Esophagus squamous epithelium (tissue), 5 donors: ENCODE data around the gene SLC18A2. TPM values are rescaled to one million over a fixed set of nuclear protein-coding genes. Genes with fewer than 3 reads are reported as not detected.

Experiments used
- DNase-seq: peaks from one replicate; lab custom pipeline; 2025; lab: John Stamatoyannopoulos, UW
- H3K27ac ChIP-seq, 4 donors: fragments of 200-600 bp; sonication (generic); one replicate each; pipeline ENCODE4 v1.5.1; 2016 to 2019; ENCODE audit warnings: mild to moderate bottlenecking in 1 of 4
- H3K27me3 ChIP-seq, 4 donors: fragments of 200-600 bp; sonication (generic); 1 replicate in 3 of 4; 2 replicates in 1 of 4; pipeline versions ENCODE4 v1.5.1 to v1.6.0; 2017 to 2021; ENCODE audit warnings: antibody characterized with exemption in 1 of 4
- H3K36me3 ChIP-seq, 3 donors: fragments of 200-600 bp; sonication (generic); one replicate each; pipeline ENCODE4 v1.5.1; 2016 to 2019
- H3K4me1 ChIP-seq, 3 donors: fragments of 200-600 bp; sonication (generic); one replicate each; pipeline ENCODE4 v1.5.1; 2017 to 2019
- H3K4me3 ChIP-seq, 4 donors: fragments of 200-600 bp; sonication (generic); 1 replicate in 3 of 4; 2 replicates in 1 of 4; pipeline ENCODE4 v1.5.1; 2016 to 2019; ENCODE audit warnings: mild to moderate bottlenecking in 2 of 4, moderate library complexity in 1 of 4
- H3K9me3 ChIP-seq, 3 donors: fragments of 200-600 bp; sonication (generic); one replicate each; pipeline ENCODE4 v1.5.1; 2016 to 2019
- CTCF ChIP-seq, 6 experiments: fragments of 450-650 bp in 4 of 6; fragments of 200-600 bp in 2 of 6; sonication (generic) in 2 of 6; IDR thresholded peaks; one replicate each; pipeline ENCODE4 v1.5.1; 2016 to 2019; ENCODE audit warnings: antibody characterized with exemption in 6 of 6, mild to moderate bottlenecking in 4 of 6, moderate library complexity in 4 of 6
- POLR2A ChIP-seq, 4 donors: fragments of 450-650 bp; IDR thresholded peaks; one replicate each; pipeline ENCODE4 v1.6.1; 2017; ENCODE audit warnings: antibody characterized with exemption in 4 of 4, mild to moderate bottlenecking in 4 of 4, moderate library complexity in 3 of 4
- WGBS, 2 donors: methylation state at CpG; one replicate each; pipeline ENCODE4 v1.1.5; 2018; 5-methylcytosine and 5-hydroxymethylcytosine counted together
- intact Hi-C: fragments of 100-400 bp; cut with DNase I; formaldehyde crosslinking; loops from one replicate; pipeline ENCODE4 v1.15.0; 2022
- total RNA-seq, 4 donors: library from RNA; depleted of rRNA; stranded (reverse); fragments of >200 nt; gene quantifications; one replicate each; pipeline ENCODE4 v1.1.0, GENCODE V29; 2016
- donor health status: DM: yes; HTN: yes; CAD: no.

SLC18A2 gene
- total RNA-seq, 4 donors from 2014 or later: 0.11 to 2.9 (median 0.68) TPM

GRCh38 chr10:117241541-117242462, 888 bp downstream of the SLC18A2 start:
- 17 to 35% methylated on average over 9 to 14 of the region's 56 CpGs for WGBS, 2 donors
- no peak for DNase-seq
- peak overlapping the region in 2 of 4 donors; percentile 29 to 46 for H3K4me3 ChIP-seq

GRCh38 chr10:117242463-117242832, 1.5 kb downstream of the SLC18A2 start:
- no peak overlapping the region for H3K4me3 ChIP-seq
- WGBS, 2 donors: 82 to 83% methylated on average over 8 of the region's 8 CpGs
- H3K4me1 ChIP-seq: peaks cover 3 to 16% (median 7%) of the 10 kb centered on the region in 3 donors
- H3K36me3 ChIP-seq: no peaks in the 10 kb centered on the region
- intact Hi-C loops: no loop called here
- DNase-seq: no peak
- peaks cover 0 to 92% (median 8%) of the 10 kb centered on the region in 4 donors for H3K27me3 ChIP-seq
- TF ChIP-seq POLR2A (IDR thresholded peaks at IDR 0.05) (no peak), CTCF (IDR thresholded peaks at IDR 0.05) (no peak)
- H3K9me3 ChIP-seq: no peaks in the 10 kb centered on the region
- no peak overlapping the region for H3K27ac ChIP-seq

More at GRCh38 chr10:117241541-117242462, 888 bp downstream of the SLC18A2 start:
- no peak for TF ChIP-seq POLR2A (IDR thresholded peaks at IDR 0.05)
- no peaks in the 10 kb centered on the region for H3K36me3 ChIP-seq
- peaks cover 0 to 92% (median 8%) of the 10 kb centered on the region in 4 donors for H3K27me3 ChIP-seq
- H3K27ac ChIP-seq: peak overlapping the region in 1 of 4 donors; percentile 18
- no peaks in the 10 kb centered on the region for H3K9me3 ChIP-seq
- intact Hi-C loops: no loop called here
- peaks cover 3 to 16% (median 7%) of the 10 kb centered on the region in 3 donors for H3K4me1 ChIP-seq

GRCh38 chr10:117246997-117247671, 6.2 kb downstream of the SLC18A2 start:
- no peaks in the 10 kb centered on the region for H3K9me3 ChIP-seq
- H3K4me3 ChIP-seq: no peak overlapping the region
- DNase-seq: no peak
- no peaks in the 10 kb centered on the region for H3K4me1 ChIP-seq
- intact Hi-C loops: no loop called here
- TF ChIP-seq CTCF (IDR thresholded peaks at IDR 0.05): no peak
- peaks cover 0 to 87% (median 0%) of the 10 kb centered on the region in 4 donors for H3K27me3 ChIP-seq
- 54 to 82% methylated on average over 3 of the region's 3 CpGs for WGBS, 2 donors
- no peaks in the 10 kb centered on the region for H3K36me3 ChIP-seq
- no peak overlapping the region for H3K27ac ChIP-seq

- WGBS, 2 donors: 36 to 40% methylated on average over 9 to 10 of the region's 10 CpGs
- no peaks in the 10 kb centered on the region for H3K9me3 ChIP-seq
- intact Hi-C loops: no loop called here
- no peak for TF ChIP-seq POLR2A (IDR thresholded peaks at IDR 0.05)
- TF ChIP-seq CTCF (IDR thresholded peaks at IDR 0.05): no peak
- no peak overlapping the region for H3K4me3 ChIP-seq
- H3K27ac ChIP-seq: no peak overlapping the region
- no peak for DNase-seq
- H3K27me3 ChIP-seq: peaks cover 0 to 75% (median 0%) of the 10 kb centered on the region in 4 donors
- no peaks in the 10 kb centered on the region for H3K4me1 ChIP-seq
- no peaks in the 10 kb centered on the region for H3K36me3 ChIP-seq
These were observed 8.0 kb downstream of the SLC18A2 start for GRCh38 chr10:117248750-117249465.

- H3K27me3 ChIP-seq: peaks cover 0 to 74% (median 0%) of the 10 kb centered on the region in 4 donors
- DNase-seq: no peak
- no peak for TF ChIP-seq CTCF (IDR thresholded peaks at IDR 0.05)
- TF ChIP-seq POLR2A (IDR thresholded peaks at IDR 0.05): no peak
- H3K4me3 ChIP-seq: no peak overlapping the region
- 47 to 61% methylated on average over 6 of the region's 6 CpGs for WGBS, 2 donors
- no peaks in the 10 kb centered on the region for H3K36me3 ChIP-seq
- H3K9me3 ChIP-seq: no peaks in the 10 kb centered on the region
- no peaks in the 10 kb centered on the region for H3K4me1 ChIP-seq
- intact Hi-C loops: no loop called here
- no peak overlapping the region for H3K27ac ChIP-seq
These were observed 8.7 kb downstream of the SLC18A2 start for GRCh38 chr10:117249493-117250093.
